ENCODE measurements around the gene DISC1.
"Not testable (repeated sequence)": the region's sequence is repeated elsewhere in the genome, so short reads cannot be mapped to it uniquely, and the experiment has no call there.

The DISC1 gene

GRCh38 chr1:231628207-231628876, 1.8 kb downstream of the DISC1 start:
- FAIRE-seq (no peak), DNase-seq (ENCODE audit: insufficient read length) (no peak)
- no peak for TF ChIP-seq POLR2AphosphoS5 (IDR thresholded peaks at IDR 0.05; ENCODE audit: low read depth, low read length)
- no peak for TF ChIP-seq POLR2A (IDR thresholded peaks at IDR 0.05; ENCODE audit: low read depth, low read length)
- no peak for TF ChIP-seq TAF1 (IDR thresholded peaks at IDR 0.05; ENCODE audit: borderline replicate concordance, low read depth, low read length)

GRCh38 chr1:231629132-231629531, 2.5 kb downstream of the DISC1 start:
- DNase-seq (ENCODE audit: insufficient read length) = no peak
- FAIRE-seq = no peak
- TF ChIP-seq POLR2A (IDR thresholded peaks at IDR 0.05; ENCODE audit: low read depth, low read length) (no peak), POLR2AphosphoS5 (IDR thresholded peaks at IDR 0.05; ENCODE audit: low read depth, low read length) (no peak), TAF1 (IDR thresholded peaks at IDR 0.05; ENCODE audit: borderline replicate concordance, low read depth, low read length) (no peak)

GRCh38 chr1:231630558-231631205, 4.1 kb downstream of the DISC1 start:
- DNase-seq (ENCODE audit: insufficient read length) (no peak), FAIRE-seq (peak; percentile 5)
- TF ChIP-seq POLR2AphosphoS5 (IDR thresholded peaks at IDR 0.05; ENCODE audit: low read depth, low read length) = no peak

- no peak for FAIRE-seq
- no peak for TF ChIP-seq TAF1 (IDR thresholded peaks at IDR 0.05; ENCODE audit: borderline replicate concordance, low read depth, low read length)
- no peak for TF ChIP-seq POLR2A (IDR thresholded peaks at IDR 0.05; ENCODE audit: low read depth, low read length)
- no peak for TF ChIP-seq POLR2AphosphoS5 (IDR thresholded peaks at IDR 0.05; ENCODE audit: low read depth, low read length)
- no peak for DNase-seq (ENCODE audit: insufficient read length)
Observed at GRCh38 chr1:231631717-231632116, 5.1 kb downstream of the DISC1 start.

- no peak for FAIRE-seq
- TF ChIP-seq TAF1 (IDR thresholded peaks at IDR 0.05; ENCODE audit: borderline replicate concordance, low read depth, low read length) (no peak), POLR2A (IDR thresholded peaks at IDR 0.05; ENCODE audit: low read depth, low read length) (no peak), POLR2AphosphoS5 (IDR thresholded peaks at IDR 0.05; ENCODE audit: low read depth, low read length) (no peak)
- no peak for DNase-seq (ENCODE audit: insufficient read length)
Observed at GRCh38 chr1:231632119-231632518, 5.5 kb downstream of the DISC1 start.

- no peak for DNase-seq (ENCODE audit: insufficient read length)
- no peak for FAIRE-seq
- TF ChIP-seq POLR2A (IDR thresholded peaks at IDR 0.05; ENCODE audit: low read depth, low read length) (no peak), TAF1 (IDR thresholded peaks at IDR 0.05; ENCODE audit: borderline replicate concordance, low read depth, low read length) (no peak), POLR2AphosphoS5 (IDR thresholded peaks at IDR 0.05; ENCODE audit: low read depth, low read length) (no peak)
Observed at GRCh38 chr1:231634323-231635013, 7.9 kb downstream of the DISC1 start.

- DNase-seq (ENCODE audit: insufficient read length) (no peak), FAIRE-seq (no peak)
- no peak for TF ChIP-seq TAF1 (IDR thresholded peaks at IDR 0.05; ENCODE audit: borderline replicate concordance, low read depth, low read length)
- TF ChIP-seq POLR2A (IDR thresholded peaks at IDR 0.05; ENCODE audit: low read depth, low read length) = no peak
- TF ChIP-seq POLR2AphosphoS5 (IDR thresholded peaks at IDR 0.05; ENCODE audit: low read depth, low read length) = no peak
Observed at GRCh38 chr1:231636157-231636556, 9.6 kb downstream of the DISC1 start.

- not testable (repeated sequence) for FAIRE-seq; DNase-seq (ENCODE audit: insufficient read length)
Observed at GRCh38 chr1:231636922-231637321, 10.3 kb downstream of the DISC1 start.

- TF ChIP-seq POLR2AphosphoS5 (IDR thresholded peaks at IDR 0.05; ENCODE audit: low read depth, low read length) (no peak), POLR2A (IDR thresholded peaks at IDR 0.05; ENCODE audit: low read depth, low read length) (no peak), TAF1 (IDR thresholded peaks at IDR 0.05; ENCODE audit: borderline replicate concordance, low read depth, low read length) (no peak)
- no peak for FAIRE-seq
Observed at GRCh38 chr1:231638647-231639046, 12.1 kb downstream of the DISC1 start.

GRCh38 chr1:231639819-231640218, 13.2 kb downstream of the DISC1 start:
- no peak for FAIRE-seq
- TF ChIP-seq TAF1 (IDR thresholded peaks at IDR 0.05; ENCODE audit: borderline replicate concordance, low read depth, low read length) (no peak), POLR2A (IDR thresholded peaks at IDR 0.05; ENCODE audit: low read depth, low read length) (no peak)
- DNase-seq (ENCODE audit: insufficient read length) = no peak

More at GRCh38 chr1:231638647-231639046, 12.1 kb downstream of the DISC1 start:
- DNase-seq (ENCODE audit: insufficient read length) = no peak

- not testable (repeated sequence) for FAIRE-seq
Observed at GRCh38 chr1:231641444-231641843, 14.9 kb downstream of the DISC1 start.

GRCh38 chr1:231642061-231642460, 15.5 kb downstream of the DISC1 start:
- not testable (repeated sequence) for FAIRE-seq; DNase-seq (ENCODE audit: insufficient read length)

More at GRCh38 chr1:231641444-231641843, 14.9 kb downstream of the DISC1 start:
- DNase-seq (ENCODE audit: insufficient read length) = not testable (repeated sequence)

All from GM12892 (cell line).